Measurements from ENCODE around the gene CRLF2.
"Not testable (repeated sequence)": the region's sequence is repeated elsewhere in the genome, so short reads cannot be mapped to it uniquely, and the experiment has no call there.

Gene CRLF2, protein sequence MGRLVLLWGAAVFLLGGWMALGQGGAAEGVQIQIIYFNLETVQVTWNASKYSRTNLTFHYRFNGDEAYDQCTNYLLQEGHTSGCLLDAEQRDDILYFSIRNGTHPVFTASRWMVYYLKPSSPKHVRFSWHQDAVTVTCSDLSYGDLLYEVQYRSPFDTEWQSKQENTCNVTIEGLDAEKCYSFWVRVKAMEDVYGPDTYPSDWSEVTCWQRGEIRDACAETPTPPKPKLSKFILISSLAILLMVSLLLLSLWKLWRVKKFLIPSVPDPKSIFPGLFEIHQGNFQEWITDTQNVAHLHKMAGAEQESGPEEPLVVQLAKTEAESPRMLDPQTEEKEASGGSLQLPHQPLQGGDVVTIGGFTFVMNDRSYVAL

DNA sequence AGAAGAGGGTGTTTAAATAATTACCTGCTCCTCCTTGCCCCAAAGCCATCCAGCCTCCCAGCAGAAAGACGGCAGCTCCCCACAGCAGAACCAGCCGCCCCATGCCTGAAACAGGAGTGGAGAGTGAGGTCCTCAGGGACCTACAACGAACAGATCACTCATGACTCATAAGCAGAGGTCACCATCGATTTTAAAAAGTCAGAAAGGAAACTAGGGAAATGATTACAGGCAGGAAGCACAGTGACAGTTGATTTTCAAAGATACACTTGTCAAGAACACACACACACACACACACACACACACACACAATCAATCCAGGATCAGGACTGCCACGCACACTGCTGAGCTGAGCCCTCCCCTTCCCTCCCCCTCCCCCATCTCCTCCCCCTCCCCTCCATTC lies at the start of gene CRLF2:
Gene CRLF2, minus strand, starts transcription at position 118 of the 400 bp plus-strand sequence. Its CDS starts 15 bp downstream, at position 103.
- DNase-seq = no peak

DNA sequence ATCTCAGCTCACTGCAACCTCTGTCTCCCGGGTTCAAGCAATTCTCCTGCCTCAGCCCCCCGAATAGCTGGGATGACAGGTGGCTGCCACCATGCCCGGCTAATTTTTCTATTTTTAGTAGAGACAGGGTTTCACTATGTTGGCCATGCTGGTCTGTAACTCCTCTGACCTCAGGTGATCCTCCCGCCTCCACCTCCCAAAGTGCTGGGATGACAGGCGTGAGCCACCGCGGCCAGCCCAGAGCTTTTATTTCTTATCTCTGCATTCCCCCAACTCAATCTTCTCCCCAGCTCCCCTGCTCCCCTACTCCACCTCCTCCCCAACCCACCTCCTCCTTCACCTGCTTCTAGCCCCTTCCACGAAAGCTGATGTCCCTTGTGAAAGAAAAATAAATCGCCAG lies 49.3 kb upstream of the CRLF2 start:
- DNase-seq = not testable (repeated sequence)

DNA sequence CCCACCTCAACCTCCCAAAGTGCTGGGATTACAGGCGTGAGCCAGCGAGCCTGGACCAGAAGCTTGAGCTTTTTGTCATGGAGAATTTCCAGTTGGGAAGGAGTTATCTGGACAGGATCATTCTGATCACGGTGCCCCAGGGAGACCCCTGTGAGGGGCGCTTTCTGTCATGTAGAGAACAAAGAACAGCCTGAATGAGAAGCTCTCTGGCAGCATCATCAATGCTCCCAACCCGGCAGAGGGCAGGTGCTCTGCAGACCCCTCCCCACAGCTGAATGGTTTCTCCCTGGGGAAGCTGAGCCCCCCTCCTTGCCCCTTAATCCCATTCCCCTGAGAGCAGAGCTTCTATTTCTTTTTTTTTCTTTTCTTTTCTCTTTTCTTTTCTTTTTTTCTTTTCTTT lies 48.8 kb upstream of the CRLF2 start:
- DNase-seq = no peak

DNA sequence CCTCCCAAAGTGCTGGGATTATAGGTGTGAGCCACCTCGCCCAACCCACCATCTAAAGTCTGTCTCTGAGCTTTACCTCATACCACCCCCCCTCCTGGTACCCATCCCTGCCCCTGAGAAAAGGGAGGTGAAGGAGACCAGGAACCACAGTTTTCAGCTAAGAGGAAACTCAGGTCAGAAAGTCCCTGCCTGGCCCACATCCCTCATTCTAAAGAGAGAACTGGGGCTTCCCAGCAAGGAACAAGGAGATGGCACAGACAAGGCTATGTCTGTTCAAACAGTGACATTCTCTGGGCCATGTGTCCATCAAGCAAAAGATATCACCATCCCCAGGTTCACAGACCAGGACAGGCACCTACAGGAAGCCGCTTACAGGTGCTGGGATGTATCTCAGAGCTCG lies 40.4 kb upstream of the CRLF2 start:
- no peak for DNase-seq

DNA sequence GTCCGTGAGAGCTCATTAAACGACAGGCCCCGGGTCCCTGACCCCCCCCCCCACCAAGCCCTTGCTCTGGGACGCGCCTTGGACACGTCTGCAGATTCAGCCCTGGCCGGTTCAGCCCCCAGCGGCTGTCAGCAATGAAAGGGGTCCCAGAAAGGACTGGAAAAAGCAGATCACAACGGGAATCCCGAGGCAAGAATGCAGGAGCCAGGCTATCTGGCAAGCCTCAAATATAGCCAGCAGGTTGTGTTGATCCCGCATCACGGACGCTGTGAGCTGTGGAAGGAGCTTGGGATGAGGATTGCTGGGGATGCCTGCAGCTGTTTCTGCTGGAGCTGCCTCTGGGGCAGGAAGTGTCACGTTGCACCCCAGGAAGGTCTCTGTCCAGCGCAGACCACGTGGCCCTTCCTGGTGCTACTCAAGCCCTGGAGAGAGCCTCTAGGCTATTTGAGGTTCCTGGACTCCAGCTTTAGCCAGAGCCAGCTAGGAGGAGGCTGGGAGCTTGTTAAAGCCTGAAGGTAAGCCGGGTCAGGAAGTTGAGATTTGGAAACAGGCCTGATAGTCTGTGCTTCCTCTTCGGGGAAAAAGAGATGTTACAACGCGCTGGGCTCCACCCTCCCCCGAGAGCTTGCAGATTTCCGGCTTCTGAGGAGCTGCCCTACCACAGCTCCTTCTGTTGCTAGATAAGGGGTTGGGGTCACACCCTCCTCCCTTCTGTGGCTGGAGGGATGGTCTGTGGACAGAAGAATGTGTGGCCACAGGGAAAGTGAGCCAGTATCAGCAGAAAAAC lies 36.8 kb upstream of the CRLF2 start:
- DNase-seq = no peak

DNA sequence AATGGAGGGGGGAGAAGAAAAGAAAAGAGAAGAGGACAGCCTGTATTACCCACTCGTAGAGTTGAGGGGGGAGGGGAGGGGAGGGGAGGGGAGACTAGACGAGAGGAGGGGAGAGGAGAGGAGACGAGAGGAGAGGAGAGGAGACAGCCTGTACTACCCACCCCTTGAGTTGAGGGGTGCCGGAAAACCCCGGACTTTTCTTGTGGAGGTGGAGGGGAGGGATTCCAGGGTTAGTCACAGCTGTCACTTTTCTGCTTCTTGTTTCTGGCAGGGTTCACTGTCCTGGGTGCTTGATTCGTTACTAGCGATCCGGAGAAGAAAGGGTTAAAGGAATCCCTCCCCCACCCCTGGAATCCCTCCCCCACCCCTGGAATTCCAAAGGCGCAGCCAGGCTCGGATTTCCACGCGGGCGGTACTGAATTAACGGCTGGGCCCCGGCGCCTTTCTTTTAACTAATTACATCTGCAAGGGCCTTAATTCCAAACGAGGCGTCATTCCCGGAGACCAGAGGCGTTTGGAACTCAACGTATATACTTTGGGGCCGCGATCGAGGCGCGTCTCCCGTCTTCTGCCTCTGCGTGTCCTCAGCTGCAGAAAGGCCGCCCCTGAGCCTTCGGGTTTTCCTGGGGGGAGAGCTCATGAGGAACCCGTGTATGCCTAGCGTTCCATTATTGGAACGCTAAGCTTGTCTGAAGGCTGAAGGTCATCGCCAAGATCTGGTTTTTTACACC lies 36.0 kb upstream of the CRLF2 start:
- DNase-seq = no peak

DNA sequence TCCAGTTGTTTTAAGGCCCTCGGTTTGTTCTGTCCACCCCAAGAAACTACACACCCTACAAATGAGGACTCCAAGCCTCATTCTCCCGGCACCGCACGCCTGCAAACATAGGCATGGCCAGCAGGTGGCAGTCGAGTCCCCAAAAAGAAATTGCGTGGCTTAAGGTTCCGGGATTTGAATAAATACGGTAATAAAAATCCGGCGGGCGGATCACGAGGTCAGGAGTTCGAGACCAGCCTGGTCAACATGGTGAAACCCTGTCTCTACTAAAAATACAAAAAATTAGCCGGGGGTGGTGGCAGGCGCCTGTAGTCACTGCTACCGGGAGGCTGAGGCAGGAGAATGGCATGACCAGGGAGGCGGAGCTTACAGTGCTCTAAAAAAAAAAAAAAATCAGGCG lies 34.4 kb upstream of the CRLF2 start:
- DNase-seq = no peak

DNA sequence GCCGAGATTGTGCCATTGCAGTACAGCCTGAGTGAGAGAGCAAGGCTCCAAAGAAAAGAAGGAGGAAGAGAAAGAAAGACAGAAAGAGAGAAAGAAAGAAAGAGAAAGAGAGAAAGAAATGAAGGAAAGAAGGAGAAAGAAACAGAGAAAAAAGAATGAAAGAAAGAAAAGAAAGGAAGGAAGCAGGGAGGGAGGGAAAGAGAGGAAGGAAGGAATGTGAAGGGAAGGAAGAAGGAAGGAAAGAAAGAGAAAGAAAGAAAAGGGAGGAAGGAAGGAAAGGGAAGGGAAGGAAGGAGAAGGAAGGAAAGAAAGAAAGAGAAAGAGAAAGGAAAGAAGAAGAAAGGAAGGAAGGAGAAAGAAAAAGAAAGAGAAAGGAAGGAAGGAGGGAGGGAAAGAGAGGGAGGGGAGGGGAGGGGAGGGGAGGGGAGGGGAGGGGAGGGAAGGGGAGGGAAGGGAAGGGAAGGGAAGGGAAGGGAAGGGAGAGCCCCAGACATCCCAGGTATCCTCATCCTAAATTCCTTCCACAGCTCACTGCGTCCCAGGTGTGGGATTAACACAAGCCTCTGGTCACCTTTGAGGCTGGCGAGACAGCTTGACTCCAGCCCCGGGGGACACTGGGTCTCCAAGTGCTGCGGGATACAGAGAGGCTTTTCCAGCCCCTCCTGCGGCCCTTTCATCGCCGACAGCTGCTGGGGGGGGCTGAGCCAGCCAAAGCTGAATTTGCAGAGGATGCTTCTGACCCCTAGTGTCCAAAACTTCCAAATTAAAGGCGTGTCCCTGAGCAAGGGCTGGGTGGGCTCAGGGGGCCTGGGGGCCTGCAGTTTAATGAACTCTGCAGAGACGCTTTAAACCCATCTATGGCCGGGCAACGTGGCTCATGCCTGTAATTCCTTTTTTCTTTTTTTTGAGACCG lies 32.0 kb upstream of the CRLF2 start:
- DNase-seq = no peak

DNA sequence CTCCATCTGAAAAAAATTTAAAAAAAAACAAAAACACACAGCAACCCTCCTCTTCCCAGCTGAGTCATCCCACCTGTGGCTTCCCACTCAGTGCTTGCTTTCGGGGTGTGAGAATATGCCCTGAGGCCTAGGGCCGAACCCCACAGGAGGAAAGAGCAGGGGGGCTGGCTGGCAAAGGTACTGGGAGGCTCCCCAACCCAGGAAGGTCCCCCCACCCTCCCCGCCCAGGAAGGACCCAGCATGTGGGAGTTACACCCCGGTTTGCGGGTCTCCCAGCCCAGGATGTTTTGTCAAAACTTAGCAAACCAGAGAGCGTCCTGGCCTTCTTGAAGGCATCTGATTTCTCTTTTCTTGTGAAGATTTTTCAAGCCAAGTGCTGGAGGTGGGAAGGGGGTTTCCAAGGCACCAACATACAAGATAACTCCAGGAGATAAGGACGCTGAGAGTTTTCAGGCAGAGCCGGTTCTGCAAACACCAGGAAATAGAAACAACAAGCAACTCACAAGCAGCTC lies 30.5 kb upstream of the CRLF2 start:
- no peak for DNase-seq

DNA sequence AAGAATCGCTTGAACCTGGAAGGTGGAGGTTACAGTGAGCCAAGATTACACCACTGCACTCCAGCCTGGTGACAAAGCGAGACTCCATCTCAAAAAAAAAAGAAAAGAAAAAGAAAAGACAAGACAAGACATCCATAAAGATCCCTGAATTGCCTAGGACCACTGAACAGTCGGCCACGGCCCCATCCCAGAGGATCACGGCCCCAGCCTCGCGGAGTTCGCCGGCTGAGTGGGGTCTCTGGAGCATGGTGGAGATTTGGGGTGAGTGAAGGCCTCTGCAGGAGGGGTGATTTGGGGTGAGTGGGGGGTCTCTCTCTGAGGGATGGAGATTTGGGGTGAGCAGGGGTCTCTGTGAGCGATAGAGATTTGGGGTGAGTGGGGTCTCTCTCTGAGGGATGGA lies 28.1 kb upstream of the CRLF2 start:
- not testable (repeated sequence) for DNase-seq

DNA sequence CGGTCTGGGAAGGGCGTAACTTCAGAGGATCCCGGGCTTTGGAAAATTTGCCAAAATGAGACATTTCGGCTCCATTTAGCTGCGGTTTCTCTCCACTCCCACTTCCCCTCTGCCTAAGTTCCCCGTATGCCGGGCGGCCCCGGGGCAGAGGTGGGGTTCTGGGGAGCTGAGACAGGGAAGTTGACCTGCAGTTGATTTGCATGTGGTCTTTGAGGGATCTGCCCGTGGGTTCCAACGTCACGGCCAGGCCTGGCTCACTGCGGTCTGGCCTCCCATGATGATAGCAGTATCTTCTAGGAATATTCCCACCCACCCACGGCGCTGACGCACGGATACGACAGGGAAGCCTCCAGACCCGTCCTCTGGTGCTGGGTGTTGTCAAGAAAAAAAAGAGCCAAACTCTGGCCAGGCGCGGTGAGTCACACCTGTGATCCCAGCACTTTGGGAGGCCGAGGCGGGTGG lies 27.3 kb upstream of the CRLF2 start:
- DNase-seq = no peak

DNA sequence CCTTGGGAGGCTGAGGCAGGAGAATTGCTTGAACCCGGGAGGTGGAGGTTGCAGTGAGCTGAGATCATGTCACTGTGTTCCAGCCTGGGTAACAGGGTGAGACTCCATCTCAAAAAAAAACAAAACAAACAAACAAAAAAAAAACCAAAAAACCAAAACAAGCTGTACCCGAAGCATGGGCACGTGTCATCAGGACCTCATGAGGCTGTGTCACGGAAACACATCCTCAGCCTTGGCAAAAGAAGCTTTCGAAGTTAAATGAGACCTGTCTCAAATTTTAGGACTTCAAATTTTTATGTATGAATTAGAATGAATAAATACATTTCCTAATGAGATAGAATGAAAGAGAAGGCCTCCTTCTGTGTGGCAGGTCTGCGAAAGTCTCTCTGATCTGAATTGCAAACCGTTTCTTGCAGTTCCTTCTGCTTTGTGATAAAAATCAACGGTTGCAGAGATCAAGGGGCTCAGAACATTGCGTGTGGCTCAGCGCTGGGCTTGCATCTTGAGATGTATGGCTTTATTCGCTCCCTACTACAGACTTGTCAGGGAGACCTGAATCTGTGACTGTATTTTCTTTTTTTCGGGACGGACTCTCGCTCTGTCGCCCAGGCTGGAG lies 19.5 kb upstream of the CRLF2 start:
- no peak for DNase-seq

DNA sequence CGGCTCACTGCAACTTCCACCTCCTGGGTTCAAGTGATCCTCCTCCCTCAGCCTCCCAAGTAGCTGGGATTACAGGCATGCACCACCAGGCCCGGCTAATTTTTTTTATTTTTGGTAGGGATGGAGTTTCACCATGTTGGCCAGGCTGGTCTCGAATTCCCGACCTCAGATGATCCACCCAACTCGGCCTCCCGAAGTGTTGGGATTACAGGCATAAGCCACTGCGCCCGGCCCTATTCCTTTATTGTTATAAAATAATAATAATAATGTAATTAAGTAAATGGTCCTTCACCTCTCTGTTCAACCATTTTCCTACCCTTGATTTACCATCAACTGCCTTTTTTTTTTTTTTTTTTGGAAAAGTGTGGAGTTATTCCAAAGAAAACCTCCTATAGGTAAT lies 15.7 kb upstream of the CRLF2 start:
- not testable (repeated sequence) for DNase-seq

DNA sequence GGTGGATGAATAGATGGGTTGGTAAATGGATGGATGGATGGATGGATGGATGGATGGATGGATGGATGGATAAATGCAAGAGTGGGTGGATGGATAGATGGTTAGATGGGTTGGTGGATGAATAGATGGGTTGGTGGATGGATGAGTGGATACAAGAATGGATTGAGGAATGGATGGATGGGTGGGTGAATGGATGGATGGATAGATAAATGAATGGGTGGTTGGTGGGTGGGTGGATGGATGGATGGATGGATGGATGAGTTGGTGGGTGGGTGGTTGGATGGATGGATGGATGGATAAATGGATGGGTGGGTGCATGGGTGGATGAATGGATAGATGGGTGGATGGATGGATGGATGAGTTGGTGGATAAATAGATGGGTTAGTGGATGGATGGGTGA lies 13.8 kb upstream of the CRLF2 start:
- no peak for DNase-seq

DNA sequence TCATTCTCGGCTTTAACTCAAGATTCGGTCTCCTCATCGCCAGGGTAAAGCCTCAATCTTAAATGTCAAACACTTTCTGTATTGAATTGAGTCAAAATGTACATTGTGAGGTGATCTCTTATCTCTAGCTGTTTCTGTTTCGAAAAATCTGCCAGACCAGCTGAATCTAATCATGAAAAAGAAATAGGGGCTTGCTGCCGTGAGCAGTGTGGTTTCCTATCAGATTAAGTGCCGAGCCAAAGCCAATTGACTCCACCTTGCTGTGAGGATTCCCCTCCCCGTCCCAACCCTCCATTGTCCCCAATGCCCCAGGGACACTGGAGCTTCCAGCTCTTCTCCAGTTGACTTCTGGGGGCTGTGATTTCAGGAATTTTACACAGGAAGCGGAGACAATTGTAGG lies 12.5 kb upstream of the CRLF2 start:
- no peak for DNase-seq

DNA sequence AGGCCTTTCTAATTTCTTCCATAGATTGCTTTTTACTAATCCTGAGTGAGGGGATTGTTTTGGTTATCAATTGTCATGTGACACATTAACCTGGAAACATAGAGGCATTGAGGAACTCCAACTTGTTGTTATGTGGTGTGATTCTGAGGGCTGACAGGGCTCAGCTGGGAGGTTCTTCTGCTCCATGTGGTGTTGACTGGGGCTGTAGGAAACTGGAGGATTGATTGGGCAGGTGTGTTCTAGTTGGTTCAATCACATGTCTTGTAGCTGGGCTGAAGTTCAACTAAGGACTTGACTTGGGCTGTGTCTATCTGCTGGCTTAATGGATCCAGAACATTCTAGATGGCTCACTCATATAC lies 10.8 kb upstream of the CRLF2 start:
- no peak for DNase-seq

DNA sequence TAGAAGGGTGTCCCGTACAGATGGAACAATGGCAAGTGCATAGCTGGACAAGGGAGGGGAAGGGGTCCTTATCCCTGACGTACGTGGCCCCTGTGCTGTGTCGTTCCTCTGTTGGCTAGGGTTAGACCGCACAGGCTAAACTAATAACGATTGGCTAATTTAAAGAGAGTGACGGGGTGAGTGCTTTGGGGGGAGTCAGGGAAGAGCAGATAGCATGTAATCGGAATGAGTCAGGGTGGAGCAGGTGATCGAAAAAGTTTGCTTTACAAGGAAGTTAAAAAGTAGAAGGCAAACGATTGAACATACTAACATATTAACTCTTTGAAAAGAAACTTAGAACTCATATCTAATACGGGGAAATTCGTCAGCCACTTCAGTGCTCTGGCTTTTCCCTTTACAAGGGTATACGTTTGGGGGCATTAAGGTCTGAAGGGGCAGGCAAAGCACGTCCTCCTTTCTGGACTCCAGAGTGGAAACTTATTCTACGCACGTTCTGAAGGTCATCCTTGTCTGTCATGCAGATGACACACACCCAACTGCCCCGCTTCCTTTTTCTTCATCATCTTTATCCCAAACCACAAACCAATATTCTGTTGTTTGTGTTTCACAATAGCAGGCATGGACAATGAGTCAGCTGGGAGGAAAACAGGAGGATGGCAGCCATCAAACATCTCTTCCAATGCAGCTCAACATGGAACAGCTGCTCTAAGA lies 10.2 kb upstream of the CRLF2 start:
- DNase-seq = no peak

DNA sequence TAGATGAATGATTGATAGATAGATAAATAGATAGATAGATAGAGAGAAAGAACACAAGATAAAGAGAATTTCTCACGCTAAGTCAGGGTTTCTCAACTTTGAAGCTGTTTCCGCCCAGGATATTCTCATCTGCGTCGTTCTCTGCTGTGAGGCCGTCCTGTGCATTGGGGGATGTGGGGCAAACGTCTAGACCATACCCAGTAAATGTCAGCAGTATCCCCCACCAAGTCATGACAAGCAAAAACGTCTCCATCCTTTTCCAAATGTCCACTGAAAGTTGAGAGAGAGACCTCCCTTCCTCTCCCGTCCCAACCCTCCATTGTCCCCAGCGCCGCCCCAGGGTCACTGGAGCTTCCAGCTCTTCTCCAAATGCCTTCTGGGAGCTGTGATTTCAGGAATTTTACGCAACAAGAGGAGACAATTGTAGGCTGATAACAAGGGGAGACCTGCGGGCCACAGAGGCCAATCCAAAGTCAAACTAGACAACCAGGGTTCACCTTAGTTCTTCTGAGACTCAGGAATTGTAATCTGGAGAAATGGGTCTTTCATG lies 8.9 kb upstream of the CRLF2 start:
- no peak for DNase-seq

DNA sequence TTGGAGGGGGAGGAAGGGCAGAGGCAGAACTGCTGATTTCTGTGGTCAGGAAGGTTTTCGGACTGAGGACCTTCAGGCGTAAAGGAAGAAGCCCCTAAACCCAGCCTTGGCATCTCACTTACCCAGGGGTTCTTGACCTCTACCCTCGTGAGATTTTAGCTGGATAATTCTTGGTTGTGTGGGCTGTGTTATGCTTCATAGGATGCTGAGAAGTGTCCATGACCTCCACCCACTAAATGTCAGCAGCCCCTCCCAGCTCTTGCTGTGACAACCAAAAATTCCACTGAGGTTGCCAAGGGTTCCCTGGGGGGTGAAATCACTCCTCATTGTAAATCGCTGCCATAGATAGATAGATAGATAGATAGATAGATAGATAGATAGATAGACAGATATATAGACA lies 5.8 kb upstream of the CRLF2 start:
- DNase-seq = no peak

DNA sequence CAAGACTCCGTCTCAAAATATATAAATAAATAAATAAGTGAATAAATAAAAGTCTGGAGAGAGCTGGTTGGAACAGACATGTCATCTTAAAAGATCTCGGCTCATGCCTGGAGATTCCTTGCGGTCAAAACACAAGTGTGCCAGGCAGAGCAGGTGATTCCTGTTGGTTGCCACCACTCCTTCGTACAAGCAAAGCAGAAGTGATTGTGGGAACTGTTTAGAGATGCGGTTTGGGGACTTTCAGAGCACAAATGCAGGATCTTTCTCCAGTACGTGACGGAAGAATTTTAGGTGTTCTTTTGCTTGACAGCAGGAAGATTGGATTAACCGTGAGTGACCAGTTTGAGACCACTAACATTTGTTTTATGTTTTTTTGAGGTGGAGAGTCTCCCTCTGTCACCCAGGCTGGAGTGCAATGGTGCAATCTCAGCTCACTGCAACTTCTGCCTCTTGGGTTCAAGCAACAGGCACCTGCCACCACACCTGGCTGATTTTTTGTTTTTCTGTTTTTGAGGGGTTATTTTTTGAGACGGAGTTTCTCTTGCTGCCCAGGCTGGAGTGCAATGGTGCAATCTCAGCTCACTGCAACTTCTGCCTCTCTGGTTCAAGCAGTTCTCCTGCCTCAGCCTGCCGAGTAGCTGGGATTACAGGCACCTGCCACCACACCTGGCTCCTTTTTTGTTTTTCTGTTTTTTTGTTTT lies 2.8 kb upstream of the CRLF2 start:
- no peak for DNase-seq

All from NCI-H187 treated with DMSO at 0.1 percent for 48 hours (cell line).